ENCODE data around the gene ADAMTS16.

DNA sequence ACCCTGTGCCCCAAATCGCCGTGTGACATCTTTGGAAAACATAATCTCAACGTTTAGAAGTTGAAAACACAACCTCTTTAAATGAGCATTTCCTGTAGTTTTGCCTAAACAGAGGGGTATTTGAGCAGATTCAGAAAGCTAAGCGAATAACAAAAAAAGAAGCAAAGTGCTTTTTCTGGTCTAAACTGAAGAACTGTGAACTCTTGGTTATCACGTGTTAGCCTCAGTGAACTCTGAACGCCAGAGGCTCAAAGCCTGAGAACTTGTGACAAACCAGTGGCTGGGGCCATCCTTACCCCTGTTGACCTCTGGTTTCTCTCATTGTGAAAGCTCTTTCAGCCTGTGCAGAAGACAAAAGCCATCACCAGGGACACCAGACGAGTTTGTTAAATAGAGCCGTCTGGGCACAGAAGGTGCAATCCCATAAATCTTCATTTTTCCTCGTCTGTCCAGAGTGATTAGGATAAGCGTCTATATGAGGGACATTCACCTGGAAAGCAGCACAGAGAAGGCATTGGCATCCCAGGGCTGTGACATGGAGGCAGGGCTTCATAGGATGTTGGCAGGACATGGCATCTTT lies 220.9 kb downstream of the ADAMTS16 start:
- TF ChIP-seq, protein P1, sequence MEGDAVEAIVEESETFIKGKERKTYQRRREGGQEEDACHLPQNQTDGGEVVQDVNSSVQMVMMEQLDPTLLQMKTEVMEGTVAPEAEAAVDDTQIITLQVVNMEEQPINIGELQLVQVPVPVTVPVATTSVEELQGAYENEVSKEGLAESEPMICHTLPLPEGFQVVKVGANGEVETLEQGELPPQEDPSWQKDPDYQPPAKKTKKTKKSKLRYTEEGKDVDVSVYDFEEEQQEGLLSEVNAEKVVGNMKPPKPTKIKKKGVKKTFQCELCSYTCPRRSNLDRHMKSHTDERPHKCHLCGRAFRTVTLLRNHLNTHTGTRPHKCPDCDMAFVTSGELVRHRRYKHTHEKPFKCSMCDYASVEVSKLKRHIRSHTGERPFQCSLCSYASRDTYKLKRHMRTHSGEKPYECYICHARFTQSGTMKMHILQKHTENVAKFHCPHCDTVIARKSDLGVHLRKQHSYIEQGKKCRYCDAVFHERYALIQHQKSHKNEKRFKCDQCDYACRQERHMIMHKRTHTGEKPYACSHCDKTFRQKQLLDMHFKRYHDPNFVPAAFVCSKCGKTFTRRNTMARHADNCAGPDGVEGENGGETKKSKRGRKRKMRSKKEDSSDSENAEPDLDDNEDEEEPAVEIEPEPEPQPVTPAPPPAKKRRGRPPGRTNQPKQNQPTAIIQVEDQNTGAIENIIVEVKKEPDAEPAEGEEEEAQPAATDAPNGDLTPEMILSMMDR (IDR thresholded peaks at IDR 0.05): no peak
- TF ChIP-seq POLR2A (IDR thresholded peaks at IDR 0.05): no peak
